Measurements from ENCODE around the gene PIH1D1.

DNA sequence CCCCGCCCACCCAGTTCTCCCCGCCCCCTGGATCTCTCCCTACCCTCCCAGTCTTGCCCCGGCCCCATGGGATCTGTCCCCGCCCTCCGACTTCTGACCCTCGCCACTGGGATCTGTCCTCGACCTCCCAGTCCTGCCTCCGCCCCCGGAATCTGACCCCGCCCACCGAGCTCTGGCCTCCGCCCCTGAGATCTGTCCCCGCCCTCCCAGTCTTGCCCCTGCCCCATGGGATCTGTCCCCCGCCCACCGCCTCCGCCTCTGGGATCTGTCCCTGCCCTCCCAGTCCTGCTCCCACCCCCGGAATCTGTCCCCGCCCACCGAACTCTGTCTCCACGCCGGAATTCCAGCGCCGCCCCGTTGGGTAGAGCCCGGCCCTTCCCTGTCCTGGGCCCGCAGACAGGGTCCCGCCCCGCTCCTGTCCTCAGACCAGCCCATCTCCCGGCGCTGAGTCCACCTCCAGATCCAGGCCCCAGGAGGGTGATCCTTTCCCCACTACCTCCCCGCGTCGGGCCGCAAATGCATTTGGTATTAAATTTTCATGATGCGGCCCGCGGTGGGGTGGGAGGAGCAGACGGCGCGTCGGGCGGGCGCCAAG is 8.7 kb downstream of the PIH1D1 start:
- TF ChIP-seq, protein P1, sequence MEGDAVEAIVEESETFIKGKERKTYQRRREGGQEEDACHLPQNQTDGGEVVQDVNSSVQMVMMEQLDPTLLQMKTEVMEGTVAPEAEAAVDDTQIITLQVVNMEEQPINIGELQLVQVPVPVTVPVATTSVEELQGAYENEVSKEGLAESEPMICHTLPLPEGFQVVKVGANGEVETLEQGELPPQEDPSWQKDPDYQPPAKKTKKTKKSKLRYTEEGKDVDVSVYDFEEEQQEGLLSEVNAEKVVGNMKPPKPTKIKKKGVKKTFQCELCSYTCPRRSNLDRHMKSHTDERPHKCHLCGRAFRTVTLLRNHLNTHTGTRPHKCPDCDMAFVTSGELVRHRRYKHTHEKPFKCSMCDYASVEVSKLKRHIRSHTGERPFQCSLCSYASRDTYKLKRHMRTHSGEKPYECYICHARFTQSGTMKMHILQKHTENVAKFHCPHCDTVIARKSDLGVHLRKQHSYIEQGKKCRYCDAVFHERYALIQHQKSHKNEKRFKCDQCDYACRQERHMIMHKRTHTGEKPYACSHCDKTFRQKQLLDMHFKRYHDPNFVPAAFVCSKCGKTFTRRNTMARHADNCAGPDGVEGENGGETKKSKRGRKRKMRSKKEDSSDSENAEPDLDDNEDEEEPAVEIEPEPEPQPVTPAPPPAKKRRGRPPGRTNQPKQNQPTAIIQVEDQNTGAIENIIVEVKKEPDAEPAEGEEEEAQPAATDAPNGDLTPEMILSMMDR (IDR thresholded peaks at IDR 0.05; ENCODE audit: poor library complexity): no peak
- TF ChIP-seq EZH2phosphoT487 (IDR thresholded peaks at IDR 0.05; ENCODE audit: low read depth, severe bottlenecking, unreplicated experiment): no peak
- no peak for TF ChIP-seq EZH2 (IDR thresholded peaks at IDR 0.05; ENCODE audit: borderline replicate concordance)

All from hepatocyte (in vitro differentiated cells).